Measurements from ENCODE around the gene EPHB1. TPM values are rescaled to one million over a fixed set of nuclear protein-coding genes. Genes with fewer than 3 reads are reported as not detected.
"Not testable (repeated sequence)": the region's sequence is repeated elsewhere in the genome, so short reads cannot be mapped to it uniquely, and the experiment has no call there.

Gene EPHB1
- total RNA-seq, 1 donor from 2014 or later: 0.71 TPM

GRCh38 chr3:135056733-135057310, 261.8 kb downstream of the EPHB1 start:
- Mint-ChIP-seq H3K27me3 (ENCODE audit: low read depth) (no peaks in the 10 kb centered on the region), H3K27ac (no peak overlapping the region), H3K4me1 (ENCODE audit: low read depth) (no peaks in the 10 kb centered on the region), H3K36me3 (ENCODE audit: low read depth) (no peaks in the 10 kb centered on the region), H3K4me3 (ENCODE audit: low read depth) (no peak overlapping the region), H3K9me3 (no peaks in the 10 kb centered on the region)
- no peak for DNase-seq (ENCODE audit: low spot score)
- intact Hi-C loops (cut with micrococcal nuclease): no loop called here

- H3K9me3 Mint-ChIP-seq: peaks cover 5% of the 10 kb centered on the region
- H3K4me3 Mint-ChIP-seq (ENCODE audit: low read depth): no peak overlapping the region
- no peak overlapping the region for H3K27ac Mint-ChIP-seq
- H3K4me1 Mint-ChIP-seq (ENCODE audit: low read depth): no peaks in the 10 kb centered on the region
- DNase-seq (ENCODE audit: low spot score): no peak
- intact Hi-C loops (cut with micrococcal nuclease): no loop called here
- no peaks in the 10 kb centered on the region for H3K36me3 Mint-ChIP-seq (ENCODE audit: low read depth)
- no peaks in the 10 kb centered on the region for H3K27me3 Mint-ChIP-seq (ENCODE audit: low read depth)
Observed at GRCh38 chr3:135057996-135058395, 262.9 kb downstream of the EPHB1 start.

GRCh38 chr3:135059580-135059979, 264.5 kb downstream of the EPHB1 start:
- Mint-ChIP-seq H3K9me3 (peaks cover 10% of the 10 kb centered on the region), H3K4me3 (ENCODE audit: low read depth) (no peak overlapping the region), H3K4me1 (ENCODE audit: low read depth) (no peaks in the 10 kb centered on the region), H3K36me3 (ENCODE audit: low read depth) (no peaks in the 10 kb centered on the region), H3K27me3 (ENCODE audit: low read depth) (no peaks in the 10 kb centered on the region), H3K27ac (no peak overlapping the region)
- no peak for DNase-seq (ENCODE audit: low spot score)
- intact Hi-C loops (cut with micrococcal nuclease): no loop called here

GRCh38 chr3:135066844-135067727, 272.0 kb downstream of the EPHB1 start:
- H3K36me3 Mint-ChIP-seq (ENCODE audit: low read depth); H3K27me3 Mint-ChIP-seq (ENCODE audit: low read depth); DNase-seq (ENCODE audit: low spot score); intact Hi-C loops (cut with micrococcal nuclease); H3K27ac Mint-ChIP-seq; H3K4me3 Mint-ChIP-seq (ENCODE audit: low read depth); H3K4me1 Mint-ChIP-seq (ENCODE audit: low read depth): not testable (repeated sequence)
- H3K9me3 Mint-ChIP-seq: peaks cover 10% of the 10 kb centered on the region

- no peak overlapping the region for H3K27ac Mint-ChIP-seq
- H3K36me3 Mint-ChIP-seq (ENCODE audit: low read depth): no peaks in the 10 kb centered on the region
- H3K4me1 Mint-ChIP-seq (ENCODE audit: low read depth): no peaks in the 10 kb centered on the region
- intact Hi-C loops (cut with micrococcal nuclease): no loop called here
- H3K27me3 Mint-ChIP-seq (ENCODE audit: low read depth): no peaks in the 10 kb centered on the region
- H3K4me3 Mint-ChIP-seq (ENCODE audit: low read depth): no peak overlapping the region
- peaks cover 6% of the 10 kb centered on the region for H3K9me3 Mint-ChIP-seq
- DNase-seq (ENCODE audit: low spot score): no peak
Observed at GRCh38 chr3:135068011-135068410, 273.0 kb downstream of the EPHB1 start.

- H3K9me3 Mint-ChIP-seq: no peaks in the 10 kb centered on the region
- H3K4me1 Mint-ChIP-seq (ENCODE audit: low read depth): no peaks in the 10 kb centered on the region
- H3K27ac Mint-ChIP-seq: no peak overlapping the region
- H3K4me3 Mint-ChIP-seq (ENCODE audit: low read depth): no peak overlapping the region
- DNase-seq (ENCODE audit: low spot score): no peak
- H3K36me3 Mint-ChIP-seq (ENCODE audit: low read depth): no peaks in the 10 kb centered on the region
- intact Hi-C loops (cut with micrococcal nuclease): no loop called here
- H3K27me3 Mint-ChIP-seq (ENCODE audit: low read depth): no peaks in the 10 kb centered on the region
Observed at GRCh38 chr3:135069406-135069805, 274.3 kb downstream of the EPHB1 start.

- no peaks in the 10 kb centered on the region for H3K36me3 Mint-ChIP-seq (ENCODE audit: low read depth)
- no peak overlapping the region for H3K4me3 Mint-ChIP-seq (ENCODE audit: low read depth)
- no peaks in the 10 kb centered on the region for H3K27me3 Mint-ChIP-seq (ENCODE audit: low read depth)
- intact Hi-C loops (cut with micrococcal nuclease): no loop called here
- no peaks in the 10 kb centered on the region for H3K9me3 Mint-ChIP-seq
- no peak overlapping the region for H3K27ac Mint-ChIP-seq
- H3K4me1 Mint-ChIP-seq (ENCODE audit: low read depth): no peaks in the 10 kb centered on the region
- no peak for DNase-seq (ENCODE audit: low spot score)
Observed at GRCh38 chr3:135071483-135071882, 276.4 kb downstream of the EPHB1 start.

- Mint-ChIP-seq H3K4me3 (ENCODE audit: low read depth) (no peak overlapping the region), H3K9me3 (no peaks in the 10 kb centered on the region), H3K4me1 (ENCODE audit: low read depth) (no peaks in the 10 kb centered on the region), H3K27ac (no peak overlapping the region), H3K27me3 (ENCODE audit: low read depth) (no peaks in the 10 kb centered on the region), H3K36me3 (ENCODE audit: low read depth) (no peaks in the 10 kb centered on the region)
- no peak for DNase-seq (ENCODE audit: low spot score)
- intact Hi-C loops (cut with micrococcal nuclease): no loop called here
Observed at GRCh38 chr3:135072431-135072830, 277.4 kb downstream of the EPHB1 start.

GRCh38 chr3:135075157-135075556, 280.1 kb downstream of the EPHB1 start:
- H3K4me3 Mint-ChIP-seq (ENCODE audit: low read depth): no peak overlapping the region
- no peak for DNase-seq (ENCODE audit: low spot score)
- intact Hi-C loops (cut with micrococcal nuclease): no loop called here
- no peaks in the 10 kb centered on the region for H3K27me3 Mint-ChIP-seq (ENCODE audit: low read depth)
- no peaks in the 10 kb centered on the region for H3K36me3 Mint-ChIP-seq (ENCODE audit: low read depth)
- H3K9me3 Mint-ChIP-seq: no peaks in the 10 kb centered on the region
- H3K27ac Mint-ChIP-seq: no peak overlapping the region
- no peaks in the 10 kb centered on the region for H3K4me1 Mint-ChIP-seq (ENCODE audit: low read depth)

GRCh38 chr3:135076341-135076740, 281.3 kb downstream of the EPHB1 start:
- no peaks in the 10 kb centered on the region for H3K4me1 Mint-ChIP-seq (ENCODE audit: low read depth)
- intact Hi-C loops (cut with micrococcal nuclease): no loop called here
- H3K36me3 Mint-ChIP-seq (ENCODE audit: low read depth): no peaks in the 10 kb centered on the region
- H3K4me3 Mint-ChIP-seq (ENCODE audit: low read depth): no peak overlapping the region
- H3K27me3 Mint-ChIP-seq (ENCODE audit: low read depth): no peaks in the 10 kb centered on the region
- no peak overlapping the region for H3K27ac Mint-ChIP-seq
- DNase-seq (ENCODE audit: low spot score): no peak
- H3K9me3 Mint-ChIP-seq: no peaks in the 10 kb centered on the region

GRCh38 chr3:135077186-135077585, 282.1 kb downstream of the EPHB1 start:
- H3K27ac Mint-ChIP-seq: no peak overlapping the region
- H3K9me3 Mint-ChIP-seq: no peaks in the 10 kb centered on the region
- intact Hi-C loops (cut with micrococcal nuclease): no loop called here

GRCh38 chr3:135078283-135078682, 283.2 kb downstream of the EPHB1 start:
- H3K4me3 Mint-ChIP-seq (ENCODE audit: low read depth): no peak overlapping the region
- no peak overlapping the region for H3K27ac Mint-ChIP-seq
- no peaks in the 10 kb centered on the region for H3K36me3 Mint-ChIP-seq (ENCODE audit: low read depth)
- H3K27me3 Mint-ChIP-seq (ENCODE audit: low read depth): no peaks in the 10 kb centered on the region
- DNase-seq (ENCODE audit: low spot score): no peak
- H3K9me3 Mint-ChIP-seq: no peaks in the 10 kb centered on the region
- H3K4me1 Mint-ChIP-seq (ENCODE audit: low read depth): no peaks in the 10 kb centered on the region
- intact Hi-C loops (cut with micrococcal nuclease): no loop called here

More at GRCh38 chr3:135077186-135077585, 282.1 kb downstream of the EPHB1 start:
- no peak for DNase-seq (ENCODE audit: low spot score)
- H3K27me3 Mint-ChIP-seq (ENCODE audit: low read depth): no peaks in the 10 kb centered on the region
- no peaks in the 10 kb centered on the region for H3K36me3 Mint-ChIP-seq (ENCODE audit: low read depth)
- H3K4me1 Mint-ChIP-seq (ENCODE audit: low read depth): no peaks in the 10 kb centered on the region
- H3K4me3 Mint-ChIP-seq (ENCODE audit: low read depth): no peak overlapping the region

GRCh38 chr3:135079095-135079494, 284.0 kb downstream of the EPHB1 start:
- intact Hi-C loops (cut with micrococcal nuclease): no loop called here
- Mint-ChIP-seq H3K9me3 (no peaks in the 10 kb centered on the region), H3K27ac (no peak overlapping the region), H3K4me1 (ENCODE audit: low read depth) (no peaks in the 10 kb centered on the region), H3K27me3 (ENCODE audit: low read depth) (no peaks in the 10 kb centered on the region), H3K4me3 (ENCODE audit: low read depth) (no peak overlapping the region), H3K36me3 (ENCODE audit: low read depth) (no peaks in the 10 kb centered on the region)
- DNase-seq (ENCODE audit: low spot score): no peak

All from activated T-helper 2 cell treated with anti-CD3 and anti-CD28 coated beads, Interferon-gamma antibody, Interleukin-2, Interleukin-4, amounts not matched to agents 10 μg/mL and 5 μg/mL and 100 μg/mL, durations not matched to agents 14 hours and 24 hours and 36 hours (primary cell).